H1 (cell line): ENCODE results near the gene LGALSL. TPM values are rescaled to one million over a fixed set of nuclear protein-coding genes. Genes with fewer than 3 reads are reported as not detected.

ENCODE experiments used
- BRCA1 ChIP-seq: IDR thresholded peaks from 2 replicates; pipeline ENCODE4 v1.6.1; 2012; ENCODE audit warnings: low read depth, low read length, improper control_type of control experiment
- CHD7 ChIP-seq: fragments of 300-600 bp; sonication (generic); IDR thresholded peaks from 2 replicates; pipeline ENCODE4 v1.7.1; 2012; ENCODE audit warnings: low read length, moderate library complexity, mild to moderate bottlenecking, inconsistent platforms; ENCODE audit not compliant: insufficient replicate concordance
- JUND ChIP-seq: IDR thresholded peaks from 2 replicates; pipeline ENCODE4 v1.6.1; 2011; ENCODE audit warnings: mild to moderate bottlenecking, improper control_type of control experiment, low read length
- RAD21 ChIP-seq, 2 experiments: IDR thresholded peaks in 1 of 2; conservative IDR thresholded peaks in 1 of 2; 2 replicates each; pipeline ENCODE4 v1.6.1; 2011; ENCODE audit warnings: low read depth in 2 of 2, low read length in 2 of 2, improper control_type of control experiment in 1 of 2, inconsistent platforms in 1 of 2, mild to moderate bottlenecking in 1 of 2, moderate library complexity in 1 of 2
- RBBP5 ChIP-seq: IDR thresholded peaks from 2 replicates; pipeline ENCODE4 v1.7.1; 2012; ENCODE audit warnings: low read depth, mild to moderate bottlenecking, inconsistent platforms, low read length, moderate library complexity, borderline replicate concordance
- SIX5 ChIP-seq: IDR thresholded peaks from 2 replicates; pipeline ENCODE4 v1.6.1; 2011; ENCODE audit warnings: mild to moderate bottlenecking, low read depth, low read length
- TAF1 ChIP-seq: IDR thresholded peaks from 2 replicates; pipeline ENCODE4 v1.6.1; 2011; ENCODE audit warnings: mild to moderate bottlenecking, low read depth, low read length
- polyA plus RNA-seq, 7 experiments: library from polyadenylated mRNA; depleted of rRNA in 3 of 7; stranded (reverse) in 5 of 7; unstranded in 2 of 7; fragments of >200 nt in 5 of 7; fragments of 200-250 nt in 2 of 7; gene quantifications; 1 replicate in 5 of 7; 2 replicates in 1 of 7; 4 replicates in 1 of 7; pipeline versions ENCODE4 v1.2.1 to v1.2.3, GENCODE V29; 2011 to 2013; ENCODE audit warnings: missing spikeins in 2 of 7, mixed read lengths in 2 of 7
- total RNA-seq: library from RNA; stranded (reverse); fragmentation: NEBNext Ultra II Directional; extraction: Animal tissue kit (Norgen Biotek cat#: 25700); gene quantifications from 2 replicates; pipeline ENCODE4 v1.2.1, GENCODE V29; 2021

LGALSL gene
- total and polyA plus RNA-seq, 2 of the 8 experiments (the other 6 are each of a cell fraction or from before 2014, with no cell fraction given) = 13.6 to 32.3 TPM

GRCh38 chr2:64498438-64498837, 44.5 kb downstream of the LGALSL start (continued):
- no peak for TF ChIP-seq CHD7
- TF ChIP-seq TAF1 = no peak
- TF ChIP-seq RBBP5 = no peak
- no peak for TF ChIP-seq SIX5
- no peak for TF ChIP-seq JUND
- TF ChIP-seq BRCA1 = no peak
- TF ChIP-seq RAD21 (IDR thresholded peaks at IDR 0.05 in 1 of 2, conservative IDR thresholded peaks at IDR 0.05 in 1 of 2; ENCODE audit: low read depth in 2 of 2, low read length in 2 of 2) = no peak
